C4-2B (cell line): ENCODE measurements around the gene FAM193B.

Experiments used
- ZFX ChIP-seq: fragments of 450-650 bp; IDR thresholded peaks from 2 replicates; pipeline ENCODE4 v1.6.1; 2017
- TF ChIP-seq, protein P1 (sequence below): fragments of 450-650 bp; conservative IDR thresholded peaks from 2 replicates; pipeline ENCODE4 v1.5.1; 2017; ENCODE audit warnings: mild to moderate bottlenecking

DNA sequence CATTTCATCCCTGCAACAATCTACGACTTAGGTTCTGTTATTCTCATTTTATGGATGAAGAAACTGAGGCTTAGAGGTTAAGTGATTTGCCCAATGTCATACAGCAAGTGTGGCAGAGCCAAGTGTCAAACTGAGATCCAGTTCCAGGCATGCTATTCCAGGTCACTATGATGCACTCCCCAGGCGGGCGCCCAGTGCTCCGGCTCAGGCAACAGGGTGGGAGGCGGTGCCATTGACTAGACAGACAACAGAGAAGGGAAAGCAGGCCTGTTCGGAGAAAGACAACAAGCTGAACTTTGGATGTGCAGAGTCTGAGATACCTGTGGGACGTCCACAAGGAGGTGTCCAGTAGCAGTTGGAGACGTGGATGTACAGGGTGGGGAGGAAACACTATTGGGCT is 26.8 kb downstream of the FAM193B start:
- TF ChIP-seq, protein P1, sequence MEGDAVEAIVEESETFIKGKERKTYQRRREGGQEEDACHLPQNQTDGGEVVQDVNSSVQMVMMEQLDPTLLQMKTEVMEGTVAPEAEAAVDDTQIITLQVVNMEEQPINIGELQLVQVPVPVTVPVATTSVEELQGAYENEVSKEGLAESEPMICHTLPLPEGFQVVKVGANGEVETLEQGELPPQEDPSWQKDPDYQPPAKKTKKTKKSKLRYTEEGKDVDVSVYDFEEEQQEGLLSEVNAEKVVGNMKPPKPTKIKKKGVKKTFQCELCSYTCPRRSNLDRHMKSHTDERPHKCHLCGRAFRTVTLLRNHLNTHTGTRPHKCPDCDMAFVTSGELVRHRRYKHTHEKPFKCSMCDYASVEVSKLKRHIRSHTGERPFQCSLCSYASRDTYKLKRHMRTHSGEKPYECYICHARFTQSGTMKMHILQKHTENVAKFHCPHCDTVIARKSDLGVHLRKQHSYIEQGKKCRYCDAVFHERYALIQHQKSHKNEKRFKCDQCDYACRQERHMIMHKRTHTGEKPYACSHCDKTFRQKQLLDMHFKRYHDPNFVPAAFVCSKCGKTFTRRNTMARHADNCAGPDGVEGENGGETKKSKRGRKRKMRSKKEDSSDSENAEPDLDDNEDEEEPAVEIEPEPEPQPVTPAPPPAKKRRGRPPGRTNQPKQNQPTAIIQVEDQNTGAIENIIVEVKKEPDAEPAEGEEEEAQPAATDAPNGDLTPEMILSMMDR: no peak
- no peak for TF ChIP-seq ZFX
